NB4 (cell line): ENCODE results near the gene POU6F2.

ENCODE experiments used
- POLR2A ChIP-seq: IDR thresholded peaks from 2 replicates; pipeline ENCODE4 v1.6.1; 2011; ENCODE audit warnings: mild to moderate bottlenecking; ENCODE audit not compliant: insufficient read length; ENCODE audit errors: extremely low read depth
- TF ChIP-seq, protein P1 (sequence below): IDR thresholded peaks from one replicate; pipeline ENCODE4 v1.5.1; 2012; ENCODE audit warnings: low read depth, low read length
- TF ChIP-seq, protein P2 (sequence below): IDR thresholded peaks from 2 replicates; pipeline ENCODE4 v1.6.1; 2011; ENCODE audit warnings: low read depth, low read length

DNA sequence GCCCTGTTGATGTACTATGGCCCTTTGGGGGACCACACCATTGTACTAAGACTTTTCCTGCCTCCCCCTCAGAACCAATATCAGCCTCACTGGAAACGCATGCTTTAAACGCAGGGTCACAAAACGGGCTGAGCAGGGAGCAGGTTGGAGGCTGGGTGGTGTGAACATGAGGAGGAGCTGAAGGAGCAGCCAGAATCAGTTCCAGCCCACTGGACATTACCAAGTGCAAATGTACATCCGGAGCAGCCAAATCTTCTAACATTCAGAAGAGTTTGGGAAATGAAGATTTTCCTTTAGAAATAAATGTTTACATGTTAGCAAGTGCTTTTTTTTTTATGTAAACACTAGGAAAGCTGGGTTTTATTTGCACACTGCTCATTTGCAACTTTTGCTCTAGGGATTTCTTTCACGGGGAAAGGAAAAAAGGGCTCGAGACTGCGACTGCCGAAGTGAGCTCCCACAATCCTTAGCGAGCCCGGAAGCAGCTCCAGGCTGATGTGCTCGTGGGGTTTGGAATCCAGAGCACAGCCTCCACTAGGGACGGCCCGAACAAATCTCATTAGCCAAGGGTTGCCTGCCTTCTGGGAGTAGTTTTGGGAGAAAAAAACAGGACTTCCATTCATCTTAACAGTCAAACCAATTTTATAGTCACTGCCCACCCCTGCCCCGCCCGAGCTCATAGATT, 480.5 kb downstream of the POU6F2 start:
- TF ChIP-seq, protein P1, sequence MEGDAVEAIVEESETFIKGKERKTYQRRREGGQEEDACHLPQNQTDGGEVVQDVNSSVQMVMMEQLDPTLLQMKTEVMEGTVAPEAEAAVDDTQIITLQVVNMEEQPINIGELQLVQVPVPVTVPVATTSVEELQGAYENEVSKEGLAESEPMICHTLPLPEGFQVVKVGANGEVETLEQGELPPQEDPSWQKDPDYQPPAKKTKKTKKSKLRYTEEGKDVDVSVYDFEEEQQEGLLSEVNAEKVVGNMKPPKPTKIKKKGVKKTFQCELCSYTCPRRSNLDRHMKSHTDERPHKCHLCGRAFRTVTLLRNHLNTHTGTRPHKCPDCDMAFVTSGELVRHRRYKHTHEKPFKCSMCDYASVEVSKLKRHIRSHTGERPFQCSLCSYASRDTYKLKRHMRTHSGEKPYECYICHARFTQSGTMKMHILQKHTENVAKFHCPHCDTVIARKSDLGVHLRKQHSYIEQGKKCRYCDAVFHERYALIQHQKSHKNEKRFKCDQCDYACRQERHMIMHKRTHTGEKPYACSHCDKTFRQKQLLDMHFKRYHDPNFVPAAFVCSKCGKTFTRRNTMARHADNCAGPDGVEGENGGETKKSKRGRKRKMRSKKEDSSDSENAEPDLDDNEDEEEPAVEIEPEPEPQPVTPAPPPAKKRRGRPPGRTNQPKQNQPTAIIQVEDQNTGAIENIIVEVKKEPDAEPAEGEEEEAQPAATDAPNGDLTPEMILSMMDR = no peak
- TF ChIP-seq POLR2A = no peak
- TF ChIP-seq, protein P2, sequence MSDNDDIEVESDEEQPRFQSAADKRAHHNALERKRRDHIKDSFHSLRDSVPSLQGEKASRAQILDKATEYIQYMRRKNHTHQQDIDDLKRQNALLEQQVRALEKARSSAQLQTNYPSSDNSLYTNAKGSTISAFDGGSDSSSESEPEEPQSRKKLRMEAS = no peak
